PC-3 (cell line): ENCODE results near the gene HLF. TPM values are rescaled to one million over a fixed set of nuclear protein-coding genes. Genes with fewer than 3 reads are reported as not detected.

Source experiments
- ATAC-seq: fragments of 200-7000 bp; cut with Tn5 transposase; 2 replicates; pipeline ENCODE4 v1.9.1; 2020; ENCODE audit warnings: mild to moderate bottlenecking, moderate library complexity
- BruUV-seq: library from RNA; stranded (reverse); fragments of 400-500 nt; replicated peaks from 2 replicates; lab custom pipeline; 2021; lab: Mats Ljungman, UMichigan
- CTCF ChIA-PET: fragments of 300-600 bp; sonication (Branson Sonifier 250); formaldehyde crosslinking; loops from one replicate; lab custom pipeline; 2022; ENCODE audit warnings: antibody characterized with exemption; lab: Charles Lee
- POLR2A ChIA-PET: fragments of 300-600 bp; sonication (Branson Sonifier 250); formaldehyde crosslinking; loops from one replicate; lab custom pipeline; 2022; ENCODE audit warnings: antibody characterized with exemption; ENCODE audit not compliant: unreplicated experiment; lab: Charles Lee
- DNase-seq: peaks from one replicate; pipeline ENCODE4 v3.0.0-alpha.2; 2015
- H2AFZ ChIP-seq: fragments of 300-600 bp; sonication (generic); 2 replicates; pipeline ENCODE4 v1.6.0; 2016; ENCODE audit warnings: antibody characterized with exemption, low read length
- H3F3A ChIP-seq: fragments of 300-600 bp; sonication (generic); one replicate; pipeline ENCODE4 v1.6.0; 2017; ENCODE audit warnings: antibody characterized with exemption, low read length, control low read depth, mild to moderate bottlenecking; ENCODE audit not compliant: unreplicated experiment
- H3K27ac ChIP-seq: fragments of 300-600 bp; sonication (generic); 2 replicates; pipeline ENCODE4 v1.5.1; 2016; ENCODE audit warnings: mild to moderate bottlenecking, low read length
- H3K27me3 ChIP-seq: fragments of 300-600 bp; sonication (generic); 2 replicates; pipeline ENCODE4 v1.6.1; 2016; ENCODE audit warnings: low read length, mixed read lengths
- H3K36me3 ChIP-seq: fragments of 300-600 bp; sonication (generic); 2 replicates; pipeline ENCODE4 v1.6.1; 2016; ENCODE audit warnings: low read depth, mixed run types, low read length, mixed read lengths
- H3K4me1 ChIP-seq: fragments of 300-600 bp; sonication (generic); 2 replicates; pipeline ENCODE4 v1.5.1; 2016; ENCODE audit warnings: low read length; ENCODE audit not compliant: insufficient read depth
- H3K4me2 ChIP-seq: fragments of 300-600 bp; sonication (generic); 2 replicates; pipeline ENCODE4 v1.6.0; 2016; ENCODE audit warnings: low read length
- H3K4me3 ChIP-seq: fragments of 300-600 bp; sonication (generic); 2 replicates; pipeline ENCODE4 v1.5.1; 2016; ENCODE audit warnings: mild to moderate bottlenecking, low read length, mixed read lengths
- H3K79me2 ChIP-seq: fragments of 300-600 bp; sonication (generic); 2 replicates; pipeline ENCODE4 v1.6.1; 2017; ENCODE audit warnings: low read length, mixed read lengths
- H3K9ac ChIP-seq: fragments of 300-600 bp; sonication (generic); 2 replicates; pipeline ENCODE4 v1.6.0; 2016; ENCODE audit warnings: mild to moderate bottlenecking, low read length
- H3K9me2 ChIP-seq: fragments of 300-600 bp; sonication (generic); replicated peaks from 2 replicates; pipeline ENCODE4 v1.6.1; 2016; ENCODE audit warnings: mixed run types, low read length, mixed read lengths
- H3K9me3 ChIP-seq: fragments of 300-600 bp; sonication (generic); 2 replicates; pipeline ENCODE4 v1.6.1; 2016; ENCODE audit warnings: low read length, mixed read lengths
- H4K20me1 ChIP-seq: fragments of 300-600 bp; sonication (generic); 2 replicates; pipeline ENCODE4 v1.6.1; 2016; ENCODE audit warnings: low read length, mixed read lengths
- CTCF ChIP-seq: fragments of 300-600 bp; sonication (generic); conservative IDR thresholded peaks from 2 replicates; pipeline ENCODE4 v1.5.1; 2017; ENCODE audit warnings: antibody characterized with exemption, low read depth, mild to moderate bottlenecking, low read length
- EZH2 ChIP-seq: fragments of 300-600 bp; sonication (generic); IDR thresholded peaks from one replicate; pipeline ENCODE4 v1.6.1; 2017; ENCODE audit warnings: antibody characterized with exemption, mild to moderate bottlenecking, low read length; ENCODE audit not compliant: unreplicated experiment
- EZH2phosphoT487 ChIP-seq: fragments of 300-600 bp; sonication (generic); IDR thresholded peaks from 2 replicates; pipeline ENCODE4 v1.6.1; 2018; ENCODE audit warnings: mild to moderate bottlenecking, antibody characterized with exemption, low read length, borderline replicate concordance
- intact Hi-C: fragments of 100-400 bp; cut with micrococcal nuclease; formaldehyde crosslinking; loops from 2 replicates; pipeline ENCODE4 v1.9.0; 2023
- total RNA-seq: library from RNA; depleted of rRNA; stranded (reverse); fragments of >200 nt; gene quantifications from 2 replicates; pipeline ENCODE4 v1.2.3, GENCODE V29; 2014

HLF gene
- total RNA-seq, 1 experiment from 2014 or later, result 0.66 TPM

GRCh38 chr17:55296699-55297098, 31.9 kb downstream of the HLF start:
- ChIA-PET CTCF (interaction anchor here (1.0 to 1.3 kb wide), 3 partner anchors 240 to 304 kb away, joined by 3 to 4 read pairs (median 3); no protein-coding TSS in a partner anchor), POLR2A (no interaction called here)

GRCh38 chr17:55298111-55298730, 33.5 kb downstream of the HLF start:
- ChIA-PET CTCF (interaction anchor here (0.6 kb wide), 1 partner anchor 305 kb away, joined by 7 read pairs; no protein-coding TSS in a partner anchor), POLR2A (no interaction called here)
- Histone ChIP-seq H4K20me1 (no peaks in the 10 kb centered on the region), H3K9me3 (no peaks in the 10 kb centered on the region), H3F3A (no peaks in the 10 kb centered on the region), H3K27me3 (0 out of 2 replicates have a peak, but pooled peaks cover 4% of the 10 kb centered on the region), H3K9me2 (no peaks in the 10 kb centered on the region), H3K4me3 (no peak overlapping the region), H3K79me2 (no peaks in the 10 kb centered on the region), H3K9ac (no peak overlapping the region), H3K4me2 (no peak overlapping the region), H2AFZ (no peak overlapping the region), H3K27ac (no peak overlapping the region), H3K36me3 (no peaks in the 10 kb centered on the region), H3K4me1 (no peaks in the 10 kb centered on the region)
- TF ChIP-seq EZH2 (no peak), EZH2phosphoT487 (no peak), CTCF (no peak)
- intact Hi-C loops, result loop anchor here (5.0 kb wide), 2 partner anchors 49 to 136 kb away; no protein-coding TSS in a partner anchor
- BruUV-seq, result no TSS peak
- no peak for DNase-seq
- ATAC-seq, result no peak

More at GRCh38 chr17:55296699-55297098, 31.9 kb downstream of the HLF start:
- ATAC-seq, result no peak
- TF ChIP-seq EZH2phosphoT487 (no peak), EZH2 (no peak), CTCF (no peak)
- no peaks in the 10 kb centered on the region for H3K9me3 ChIP-seq
- no peaks in the 10 kb centered on the region for H3K4me1 ChIP-seq
- H3K79me2 ChIP-seq, result no peaks in the 10 kb centered on the region
- H3K36me3 ChIP-seq, result no peaks in the 10 kb centered on the region
- no peak for DNase-seq
- 0 out of 2 replicates have a peak, but pooled peaks cover 4% of the 10 kb centered on the region for H3K27me3 ChIP-seq
- no TSS peak for BruUV-seq
- intact Hi-C loops, result loop anchor here (1.0 to 5.0 kb wide), 7 partner anchors 51 to 303 kb away; no protein-coding TSS in a partner anchor
- no peak overlapping the region for H3K4me2 ChIP-seq
- no peak overlapping the region for H3K4me3 ChIP-seq
- no peak overlapping the region for H2AFZ ChIP-seq
- no peak overlapping the region for H3K27ac ChIP-seq
- H3K9me2 ChIP-seq, result no peaks in the 10 kb centered on the region
- H3K9ac ChIP-seq, result no peak overlapping the region
- no peaks in the 10 kb centered on the region for H3F3A ChIP-seq
- H4K20me1 ChIP-seq, result no peaks in the 10 kb centered on the region
